IPS-15b (cell line): Measurements from ENCODE around the gene DOK3.

ENCODE experiments used
- H3K27me3 ChIP-seq: one replicate; pipeline ENCODE4 v1.6.1; 2013; ENCODE audit warnings: low read length; ENCODE audit not compliant: control insufficient read depth, insufficient read depth
- H3K36me3 ChIP-seq: one replicate; pipeline ENCODE4 v1.6.1; 2013; ENCODE audit warnings: low read length; ENCODE audit not compliant: control insufficient read depth, insufficient read depth
- H3K4me1 ChIP-seq: one replicate; pipeline ENCODE4 v1.6.1; 2013; ENCODE audit warnings: mild to moderate bottlenecking, low read length; ENCODE audit not compliant: control insufficient read depth, insufficient read depth
- H3K4me3 ChIP-seq: one replicate; pipeline ENCODE4 v1.5.1; 2013; ENCODE audit warnings: low read depth, low read length
- H3K9ac ChIP-seq: one replicate; pipeline ENCODE4 v1.6.1; 2013; ENCODE audit warnings: low read depth, mild to moderate bottlenecking, low read length
- H3K9me3 ChIP-seq: one replicate; pipeline ENCODE4 v1.6.1; 2013; ENCODE audit warnings: mild to moderate bottlenecking, low read length; ENCODE audit not compliant: control insufficient read depth, insufficient read depth

DOK3 gene

DNA sequence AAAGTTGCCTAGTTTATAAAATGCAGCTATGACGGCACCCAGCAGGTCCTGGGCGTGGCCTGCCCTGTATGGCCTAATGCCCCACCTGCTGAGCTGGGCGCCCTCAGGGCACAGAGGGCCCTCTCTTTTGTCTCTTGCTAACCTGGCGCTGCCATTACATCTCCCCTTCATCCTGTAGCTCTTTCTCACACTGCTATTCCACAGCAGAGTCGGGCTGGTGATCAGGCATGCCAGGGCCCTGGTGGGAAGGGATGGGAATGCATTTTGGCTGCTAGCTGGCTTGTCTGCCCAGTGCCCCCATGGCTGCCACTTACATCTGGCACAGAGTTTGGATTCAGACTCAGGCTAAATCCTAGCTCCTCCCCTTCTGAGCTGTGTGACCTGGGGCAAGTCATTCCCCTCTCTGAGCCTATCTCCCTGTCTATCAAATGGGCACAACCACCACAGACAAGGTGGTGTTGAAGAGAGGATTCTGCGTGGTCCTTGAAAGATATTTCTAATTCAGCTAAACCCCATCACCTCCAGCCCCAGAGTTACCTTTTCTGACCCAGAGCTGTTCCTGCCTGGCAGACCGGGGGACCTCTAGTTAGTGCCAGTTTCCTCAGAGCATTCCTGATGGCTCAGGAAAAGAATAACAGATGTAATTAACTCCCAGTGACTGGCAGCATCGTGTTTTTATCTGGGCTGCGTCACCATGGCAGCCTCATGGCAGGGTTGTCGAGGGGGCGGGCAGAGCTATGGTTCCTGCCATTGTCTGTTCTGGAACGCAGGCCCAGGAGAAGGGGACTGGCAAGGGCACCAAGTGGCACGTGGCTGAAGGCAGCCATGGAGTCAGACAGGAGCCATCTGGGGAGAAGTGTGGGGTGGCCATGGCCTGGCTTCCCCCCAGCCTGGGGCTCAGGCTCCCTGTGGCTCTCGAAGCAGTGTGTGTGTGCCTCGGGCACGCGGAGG lies 56.7 kb downstream of the DOK3 start:
- Histone ChIP-seq H3K4me3 (no peak overlapping the region), H3K9ac (no peak overlapping the region)

More for the DNA sequence above, 56.7 kb downstream of the DOK3 start:
- Histone ChIP-seq H3K27me3 (peaks cover 15% of the 10 kb centered on the region), H3K4me1 (peaks cover 8% of the 10 kb centered on the region), H3K9me3 (no peaks in the 10 kb centered on the region), H3K36me3 (peaks cover 10% of the 10 kb centered on the region)
